COLO668 (cell line): Measurements from ENCODE around the gene FSTL4.

ENCODE experiments used
- DNase-seq: peaks from one replicate; lab custom pipeline; 2025; ENCODE audit not compliant: unreplicated experiment; lab: John Stamatoyannopoulos, UW

The FSTL4 gene

GRCh38 chr5:133331941-133332340, 280.4 kb downstream of the FSTL4 start:
- DNase-seq = no peak

- no peak for DNase-seq
These were observed 281.4 kb downstream of the FSTL4 start for GRCh38 chr5:133330956-133331355.

- DNase-seq = no peak
These were observed 283.5 kb downstream of the FSTL4 start for GRCh38 chr5:133328800-133329199.

- no peak for DNase-seq
These were observed 284.4 kb downstream of the FSTL4 start for GRCh38 chr5:133327946-133328401.

GRCh38 chr5:133326361-133326760, 286.0 kb downstream of the FSTL4 start:
- DNase-seq = no peak

- DNase-seq = no peak
These were observed 286.5 kb downstream of the FSTL4 start for GRCh38 chr5:133325864-133326263.

GRCh38 chr5:133324926-133325325, 287.4 kb downstream of the FSTL4 start:
- no peak for DNase-seq

- peak; percentile 15 for DNase-seq
These were observed 288.6 kb downstream of the FSTL4 start for GRCh38 chr5:133323494-133324457.

GRCh38 chr5:133322743-133323142, 289.6 kb downstream of the FSTL4 start:
- DNase-seq = no peak

- DNase-seq = no peak
These were observed 290.4 kb downstream of the FSTL4 start for GRCh38 chr5:133321833-133322420.

- no peak for DNase-seq
These were observed 291.0 kb downstream of the FSTL4 start for GRCh38 chr5:133321286-133321832.

GRCh38 chr5:133319905-133320520, 292.3 kb downstream of the FSTL4 start:
- DNase-seq = peak; percentile 1

GRCh38 chr5:133319244-133319643, 293.1 kb downstream of the FSTL4 start:
- DNase-seq = no peak

- DNase-seq = no peak
These were observed 294.8 kb downstream of the FSTL4 start for GRCh38 chr5:133317558-133317957.

- DNase-seq = no peak
These were observed 295.7 kb downstream of the FSTL4 start for GRCh38 chr5:133316346-133317343.

- DNase-seq = peak; percentile 29
These were observed 298.3 kb downstream of the FSTL4 start for GRCh38 chr5:133314086-133314485.

- no peak for DNase-seq
These were observed 301.2 kb downstream of the FSTL4 start for GRCh38 chr5:133311176-133311575.

GRCh38 chr5:133309984-133310621, 302.2 kb downstream of the FSTL4 start:
- no peak for DNase-seq

GRCh38 chr5:133309166-133309795, 303.1 kb downstream of the FSTL4 start:
- no peak for DNase-seq
